ENCODE results near the gene NUDT8.

DNA sequence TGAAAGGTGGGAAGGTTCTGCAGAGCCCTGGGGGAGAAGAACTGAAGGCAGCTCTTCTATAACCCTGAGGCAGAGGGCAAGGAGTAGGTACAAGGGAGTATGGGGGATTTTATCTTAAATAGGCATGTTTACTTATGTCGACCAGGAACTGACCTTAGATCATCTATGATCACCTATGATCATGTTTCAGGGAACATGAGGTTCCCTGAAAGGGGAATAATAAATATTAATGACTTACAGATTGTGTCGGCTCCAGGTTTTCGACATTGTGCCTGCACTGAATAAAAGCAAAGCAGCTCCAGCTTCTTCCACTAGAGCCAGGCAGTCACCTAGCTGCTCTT is 36.2 kb downstream of the NUDT8 start:
- TF ChIP-seq, protein P1, sequence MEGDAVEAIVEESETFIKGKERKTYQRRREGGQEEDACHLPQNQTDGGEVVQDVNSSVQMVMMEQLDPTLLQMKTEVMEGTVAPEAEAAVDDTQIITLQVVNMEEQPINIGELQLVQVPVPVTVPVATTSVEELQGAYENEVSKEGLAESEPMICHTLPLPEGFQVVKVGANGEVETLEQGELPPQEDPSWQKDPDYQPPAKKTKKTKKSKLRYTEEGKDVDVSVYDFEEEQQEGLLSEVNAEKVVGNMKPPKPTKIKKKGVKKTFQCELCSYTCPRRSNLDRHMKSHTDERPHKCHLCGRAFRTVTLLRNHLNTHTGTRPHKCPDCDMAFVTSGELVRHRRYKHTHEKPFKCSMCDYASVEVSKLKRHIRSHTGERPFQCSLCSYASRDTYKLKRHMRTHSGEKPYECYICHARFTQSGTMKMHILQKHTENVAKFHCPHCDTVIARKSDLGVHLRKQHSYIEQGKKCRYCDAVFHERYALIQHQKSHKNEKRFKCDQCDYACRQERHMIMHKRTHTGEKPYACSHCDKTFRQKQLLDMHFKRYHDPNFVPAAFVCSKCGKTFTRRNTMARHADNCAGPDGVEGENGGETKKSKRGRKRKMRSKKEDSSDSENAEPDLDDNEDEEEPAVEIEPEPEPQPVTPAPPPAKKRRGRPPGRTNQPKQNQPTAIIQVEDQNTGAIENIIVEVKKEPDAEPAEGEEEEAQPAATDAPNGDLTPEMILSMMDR (conservative IDR thresholded peaks at IDR 0.05), result no peak
- TF ChIP-seq EZH2 (IDR thresholded peaks at IDR 0.05; ENCODE audit: low read depth), result no peak

All from PC-9 (cell line).